H1 (cell line): ENCODE data around the gene RBP4. TPM values are rescaled to one million over a fixed set of nuclear protein-coding genes. Genes with fewer than 3 reads are reported as not detected.

Experiments used
- POU5F1 ChIP-seq: IDR thresholded peaks from 2 replicates; pipeline ENCODE4 v1.6.1; 2011; ENCODE audit warnings: low read depth, mild to moderate bottlenecking, low read length, moderate library complexity
- SP2 ChIP-seq: IDR thresholded peaks from 2 replicates; pipeline ENCODE4 v1.6.1; 2012; ENCODE audit warnings: mild to moderate bottlenecking, low read length, inconsistent platforms
- polyA plus RNA-seq, 7 experiments: library from polyadenylated mRNA; depleted of rRNA in 3 of 7; stranded (reverse) in 5 of 7; unstranded in 2 of 7; fragments of >200 nt in 5 of 7; fragments of 200-250 nt in 2 of 7; gene quantifications; 1 replicate in 5 of 7; 2 replicates in 1 of 7; 4 replicates in 1 of 7; pipeline versions ENCODE4 v1.2.1 to v1.2.3, GENCODE V29; 2011 to 2013; ENCODE audit warnings: missing spikeins in 2 of 7, mixed read lengths in 2 of 7
- total RNA-seq: library from RNA; stranded (reverse); fragmentation: NEBNext Ultra II Directional; extraction: Animal tissue kit (Norgen Biotek cat#: 25700); gene quantifications from 2 replicates; pipeline ENCODE4 v1.2.1, GENCODE V29; 2021

Gene RBP4
- total and polyA plus RNA-seq, 2 of the 8 experiments (the other 6 are each of a cell fraction or from before 2014, with no cell fraction given), result 0.42 to 0.97 TPM

- TF ChIP-seq SP2 (no peak), POU5F1 (no peak)
Measured at GRCh38 chr10:93553482-93554315, 47.3 kb downstream of the RBP4 start (continued).
